Spleen (tissue), 11 donors: ENCODE results near the gene ZNF33A. TPM values are rescaled to one million over a fixed set of nuclear protein-coding genes. Genes with fewer than 3 reads are reported as not detected.

Experiments used
- DNase-seq: peaks from one replicate; pipeline ENCODE4 v3.0.0-alpha.2; 2020
- H3K27ac ChIP-seq, 8 donors: fragments of 200-600 bp; sonication (generic) in 7 of 8; 1 replicate in 4 of 8; 2 replicates in 4 of 8; pipeline versions ENCODE4 v1.5.0 to v1.8.0; 2016 to 2021; ENCODE audit warnings: inconsistent platforms in 4 of 8, mild to moderate bottlenecking in 4 of 8, moderate library complexity in 1 of 8
- H3K27me3 ChIP-seq, 7 donors: fragments of 200-600 bp; sonication (generic) in 6 of 7; replicated peaks in 1 of 7; 1 replicate in 4 of 7; 2 replicates in 3 of 7; pipeline versions ENCODE4 v1.5.0 to v1.8.0; 2016 to 2021; ENCODE audit warnings: inconsistent platforms in 3 of 7, mild to moderate bottlenecking in 1 of 7
- H3K36me3 ChIP-seq, 6 donors: fragments of 200-600 bp; sonication (generic) in 5 of 6; 1 replicate in 4 of 6; 2 replicates in 2 of 6; pipeline versions ENCODE4 v1.5.0 to v1.8.0; 2016 to 2021; ENCODE audit warnings: inconsistent platforms in 2 of 6
- H3K4me1 ChIP-seq, 6 donors: fragments of 200-600 bp; sonication (generic) in 5 of 6; 1 replicate in 3 of 6; 2 replicates in 3 of 6; pipeline versions ENCODE4 v1.5.0 to v1.8.0; 2016 to 2021; ENCODE audit warnings: inconsistent platforms in 3 of 6
- H3K4me3 ChIP-seq, 8 donors: fragments of 200-600 bp; sonication (generic) in 7 of 8; 1 replicate in 4 of 8; 2 replicates in 4 of 8; pipeline versions ENCODE4 v1.5.0 to v1.8.0; 2016 to 2021; ENCODE audit warnings: inconsistent platforms in 4 of 8, mild to moderate bottlenecking in 4 of 8, moderate library complexity in 2 of 8
- H3K9me3 ChIP-seq, 8 donors: fragments of 200-600 bp; sonication (generic) in 7 of 8; 1 replicate in 4 of 8; 2 replicates in 4 of 8; pipeline versions ENCODE4 v1.5.0 to v1.8.0; 2016 to 2021; ENCODE audit warnings: inconsistent platforms in 4 of 8
- POLR2A ChIP-seq, 3 donors: fragments of 450-650 bp; IDR thresholded peaks; one replicate each; pipeline ENCODE4 v1.5.1; 2017; ENCODE audit warnings: antibody characterized with exemption in 3 of 3, mild to moderate bottlenecking in 1 of 3
- POLR2AphosphoS5 ChIP-seq, 3 donors: sonication (generic); formaldehyde crosslinking; IDR thresholded peaks; one replicate each; pipeline ENCODE4 v1.5.1; 2017; ENCODE audit warnings: antibody characterized with exemption in 3 of 3
- WGBS, 5 donors: extraction: QIAGEN DNeasy Blood & Tissue Kit in 3 of 5; methylation state at CpG; one replicate each; pipeline versions ENCODE4 v1.1.5 to v1.1.7; 2013 to 2018; 5-methylcytosine and 5-hydroxymethylcytosine counted together
- intact Hi-C: fragments of 100-400 bp; cut with DNase I; formaldehyde crosslinking; loops from one replicate; pipeline ENCODE4 v1.15.0; 2023; ENCODE audit warnings: low total_unique reads
- polyA plus RNA-seq, 3 donors: library from polyadenylated mRNA; stranded (reverse); fragments of 200-250 nt; gene quantifications; one replicate each; pipeline ENCODE4 v1.2.1, GENCODE V29; 2013
- total RNA-seq, 7 donors: library from RNA; depleted of rRNA in 3 of 7; stranded (reverse); fragments of >200 nt in 3 of 7; fragmentation: NEBNext Ultra II Directional in 4 of 7; extraction: Animal tissue kit (Norgen Biotek cat#: 25700) in 4 of 7; gene quantifications; one replicate each; pipeline versions ENCODE4 v1.1.0 to v1.2.1, GENCODE V29; 2016 to 2021
- TF ChIP-seq, protein P1 (sequence below), 11 experiments: fragments of 200-600 bp in 7 of 11; fragments of 450-650 bp in 4 of 11; sonication (generic) in 4 of 11; IDR thresholded peaks in 8 of 11; conservative IDR thresholded peaks in 3 of 11; 1 replicate in 7 of 11; 2 replicates in 4 of 11; pipeline versions ENCODE4 v1.4.0 to v1.8.0; 2016 to 2021; ENCODE audit warnings: antibody characterized with exemption in 11 of 11, inconsistent platforms in 4 of 11, mild to moderate bottlenecking in 1 of 11
- donor health status: healthy with polysubstance abuse.
- donor health status: DM: no; HTN: no; CAD: no; lungs with moderate emphysema.
- donor health status: DM: no; HTN: no; CAD: no.
- donor health status: Bipolar disorder and iron deficiency.
- donor health status: healthy.
- donor health status: DM: no; HTN: no; CAD: no.
- donor health status: DM: yes; HTN: yes; CAD: no.

Gene ZNF33A
- total and polyA plus RNA-seq, 10 donors: 8.9 to 61.6 (median 37.5) TPM

DNA sequence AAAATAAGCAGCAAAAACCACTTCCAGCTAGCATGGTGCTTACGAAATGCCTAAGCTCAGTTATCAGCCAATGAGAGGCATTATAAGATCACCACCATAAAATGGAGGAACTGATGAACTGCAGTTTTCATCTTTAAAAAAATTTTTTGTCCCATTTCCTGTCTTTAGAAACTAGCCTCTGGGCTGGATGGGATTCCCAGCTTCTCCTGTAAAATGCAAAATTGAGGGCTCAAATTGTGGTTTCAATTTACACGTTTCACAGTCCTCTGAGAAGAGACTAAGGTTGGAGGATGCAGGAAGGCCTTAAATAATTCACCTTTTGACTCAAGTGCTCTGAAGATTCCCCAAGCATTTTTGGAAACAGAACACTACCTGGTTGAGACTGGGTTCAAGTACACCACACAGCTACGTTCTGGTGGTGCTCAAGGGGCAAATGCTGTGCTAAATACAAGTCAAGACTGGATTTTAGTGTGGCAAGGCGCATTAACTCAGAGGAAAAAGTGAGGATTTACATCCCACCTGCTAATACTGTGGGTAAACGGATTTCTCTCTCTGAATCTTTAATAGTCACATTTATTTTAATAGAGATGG lies 35.0 kb upstream of the ZNF33A start:
- DNase-seq: no peak
- Histone ChIP-seq H3K4me3 (peak overlapping the region; percentile 65 to 84 (median 76)), H3K27ac (peak overlapping the region; percentile 97 to 99 (median 98)), H3K9me3 (peaks cover 0 to 3% (median 0%) of the 10 kb centered on the region in 8 donors), H3K4me1 (peaks cover 7 to 27% (median 17%) of the 10 kb centered on the region in 6 donors), H3K36me3 (peaks cover 0 to 9% (median 5%) of the 10 kb centered on the region in 6 donors), H3K27me3 (no peaks in the 10 kb centered on the region)
- 17 to 27% (median 21%) methylated on average over 5 of the region's 5 CpGs for WGBS, 5 donors
- intact Hi-C loops: loop anchor here (5.0 to 10.0 kb wide), 3 partner anchors 37 to 121 kb away; partner anchors contain the start of genes ZNF248, ZNF33A and ZNF37A
- TF ChIP-seq, protein P1, sequence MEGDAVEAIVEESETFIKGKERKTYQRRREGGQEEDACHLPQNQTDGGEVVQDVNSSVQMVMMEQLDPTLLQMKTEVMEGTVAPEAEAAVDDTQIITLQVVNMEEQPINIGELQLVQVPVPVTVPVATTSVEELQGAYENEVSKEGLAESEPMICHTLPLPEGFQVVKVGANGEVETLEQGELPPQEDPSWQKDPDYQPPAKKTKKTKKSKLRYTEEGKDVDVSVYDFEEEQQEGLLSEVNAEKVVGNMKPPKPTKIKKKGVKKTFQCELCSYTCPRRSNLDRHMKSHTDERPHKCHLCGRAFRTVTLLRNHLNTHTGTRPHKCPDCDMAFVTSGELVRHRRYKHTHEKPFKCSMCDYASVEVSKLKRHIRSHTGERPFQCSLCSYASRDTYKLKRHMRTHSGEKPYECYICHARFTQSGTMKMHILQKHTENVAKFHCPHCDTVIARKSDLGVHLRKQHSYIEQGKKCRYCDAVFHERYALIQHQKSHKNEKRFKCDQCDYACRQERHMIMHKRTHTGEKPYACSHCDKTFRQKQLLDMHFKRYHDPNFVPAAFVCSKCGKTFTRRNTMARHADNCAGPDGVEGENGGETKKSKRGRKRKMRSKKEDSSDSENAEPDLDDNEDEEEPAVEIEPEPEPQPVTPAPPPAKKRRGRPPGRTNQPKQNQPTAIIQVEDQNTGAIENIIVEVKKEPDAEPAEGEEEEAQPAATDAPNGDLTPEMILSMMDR (IDR thresholded peaks at IDR 0.05 in 8 of 11, conservative IDR thresholded peaks at IDR 0.05 in 3 of 11): no peak
- TF ChIP-seq POLR2AphosphoS5 (IDR thresholded peaks at IDR 0.05) (no peak), POLR2A (IDR thresholded peaks at IDR 0.05) (no peak)

DNA sequence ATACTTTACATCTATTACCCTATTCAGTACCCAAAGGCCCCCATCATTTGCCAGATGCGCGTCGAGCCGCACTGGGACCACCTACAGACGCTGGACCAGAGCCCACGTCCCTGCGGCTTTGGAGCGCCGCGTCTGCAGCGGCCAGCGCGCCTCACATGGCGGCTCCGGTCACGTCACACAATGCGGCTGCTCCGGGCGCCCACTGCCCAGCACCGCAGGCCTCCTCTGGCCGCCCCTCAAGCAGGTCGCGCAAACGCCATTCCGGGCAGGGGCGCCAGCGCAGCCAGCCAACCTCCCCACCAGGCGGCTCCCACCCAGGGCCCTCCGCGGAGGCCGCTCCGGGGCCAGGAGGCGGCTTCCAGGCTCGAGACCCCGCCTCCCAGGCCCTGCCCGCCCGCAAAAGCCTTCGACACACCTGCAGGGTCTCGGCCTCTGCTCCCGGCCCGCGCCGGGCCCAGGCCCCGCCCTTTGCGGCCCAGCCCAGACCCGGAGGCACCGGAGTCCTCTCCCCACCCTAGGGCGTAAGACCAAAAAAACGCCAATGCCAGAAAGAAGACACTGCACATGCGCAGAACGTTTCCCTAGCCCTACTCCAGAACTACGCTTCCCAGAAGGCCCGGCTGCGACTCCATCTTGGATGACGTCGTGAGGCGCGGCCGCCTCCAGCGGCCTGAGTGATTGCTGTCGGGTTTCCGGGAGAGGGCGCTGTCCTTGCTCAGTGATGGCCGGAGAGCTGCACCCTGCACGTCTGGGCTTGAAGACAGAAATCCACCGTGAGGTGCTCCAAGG lies 34.2 kb upstream of the ZNF33A start, which contains the start of gene ZNF25:
ZNF25 (minus strand) TSS at position 557 of the 789 bp plus-strand sequence. CDS start 4,925 bp downstream, outside the sequence.
- peaks cover 0 to 3% (median 0%) of the 10 kb centered on the region in 8 donors for H3K9me3 ChIP-seq
- no peaks in the 10 kb centered on the region for H3K27me3 ChIP-seq
- peak; percentile 92 to 95 (median 95) for TF ChIP-seq POLR2AphosphoS5 (IDR thresholded peaks at IDR 0.05)
- TF ChIP-seq, protein P1 (IDR thresholded peaks at IDR 0.05 in 8 of 11, conservative IDR thresholded peaks at IDR 0.05 in 3 of 11): peak; percentile 90 to 99 (median 96)
- TF ChIP-seq POLR2A (IDR thresholded peaks at IDR 0.05): peak; percentile 33 to 45 (median 37)
- peak within 1 kb of the TSS; percentile 97 to 99 (median 98) for H3K27ac ChIP-seq
- whole genome bisulfite sequencing, 5 donors: 0 to 1% (median 0%) methylated on average over 31 to 66 of the region's 66 CpGs
- peak; percentile 99 for DNase-seq
- H3K4me3 ChIP-seq: peak within 1 kb of the TSS; percentile 65 to 84 (median 76)
- peaks cover 7 to 27% (median 17%) of the 10 kb centered on the region in 6 donors for H3K4me1 ChIP-seq
- H3K36me3 ChIP-seq: peaks cover 0 to 1% (median 0%) of the 10 kb centered on the region in 6 donors
- intact Hi-C loops: loop anchor here (5.0 to 10.0 kb wide), 3 partner anchors 36 to 121 kb away; partner anchors contain the start of genes ZNF248, ZNF33A and ZNF37A

DNA sequence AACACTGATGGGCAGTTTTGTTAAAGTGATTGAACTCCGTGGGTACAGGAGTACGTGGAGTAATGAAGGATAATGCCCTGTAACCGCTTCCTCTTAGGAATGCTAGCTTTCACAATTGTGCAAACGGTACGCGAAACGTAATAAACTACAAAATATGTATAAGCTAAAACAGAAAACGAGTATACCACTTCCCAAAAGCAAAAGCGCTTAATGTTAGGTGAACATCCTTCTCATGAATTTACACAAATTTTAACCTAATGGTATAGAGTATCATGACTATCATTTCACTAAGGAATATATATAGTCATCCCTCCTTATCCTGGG lies 33.6 kb upstream of the ZNF33A start:
- H3K4me1 ChIP-seq: peaks cover 7 to 27% (median 17%) of the 10 kb centered on the region in 6 donors
- H3K27me3 ChIP-seq: no peaks in the 10 kb centered on the region
- DNase-seq: no peak
- peak overlapping the region; percentile 65 to 84 (median 76) for H3K4me3 ChIP-seq
- H3K27ac ChIP-seq: peak overlapping the region; percentile 97 to 99 (median 98)
- WGBS, 5 donors: 1 to 6% (median 3%) methylated on average over 9 of the region's 9 CpGs
- TF ChIP-seq, protein P1 (IDR thresholded peaks at IDR 0.05 in 8 of 11, conservative IDR thresholded peaks at IDR 0.05 in 3 of 11): peak in 3 of 11 experiments; percentile 4 to 11 (median 4)
- TF ChIP-seq POLR2A (IDR thresholded peaks at IDR 0.05) (no peak), POLR2AphosphoS5 (IDR thresholded peaks at IDR 0.05) (no peak)
- intact Hi-C loops: loop anchor here (5.0 to 10.0 kb wide), 3 partner anchors 35 to 122 kb away; partner anchors contain the start of genes ZNF248, ZNF33A and ZNF37A
- peaks cover 0 to 3% (median 0%) of the 10 kb centered on the region in 8 donors for H3K9me3 ChIP-seq
- H3K36me3 ChIP-seq: no peaks in the 10 kb centered on the region
